Neural cell (in vitro differentiated cells): ENCODE results near the gene FREM2. TPM values are rescaled to one million over a fixed set of nuclear protein-coding genes. Genes with fewer than 3 reads are reported as not detected.

Experiments
- H2AFZ ChIP-seq: fragments of 200-600, 300-800 bp; sonication (generic), shearing (Covaris generic); 2 replicates; pipeline ENCODE4 v1.6.0; 2014; ENCODE audit warnings: low read depth, mild to moderate bottlenecking, antibody characterized with exemption, low read length, moderate library complexity
- H3F3A ChIP-seq: fragments of 200-600 bp; shearing (Covaris generic); 2 replicates; pipeline ENCODE4 v1.6.1; 2016; ENCODE audit warnings: mild to moderate bottlenecking, moderate library complexity, mixed read lengths, antibody characterized with exemption, low read length; ENCODE audit not compliant: insufficient read depth, poor library complexity, severe bottlenecking
- H3K27ac ChIP-seq: fragments of 200-600, 300-800 bp; sonication (generic), shearing (Covaris generic); 2 replicates; pipeline ENCODE4 v1.5.1; 2014; ENCODE audit warnings: mild to moderate bottlenecking, low read length, moderate library complexity
- H3K27me3 ChIP-seq: fragments of 300-800, 200-600 bp; sonication (generic), shearing (Covaris generic); 2 replicates; pipeline ENCODE4 v1.6.0; 2014; ENCODE audit warnings: mild to moderate bottlenecking, low read depth, low read length, moderate library complexity; ENCODE audit not compliant: insufficient read depth
- H3K36me3 ChIP-seq: fragments of 300-800, 200-600 bp; sonication (generic), shearing (Covaris generic); 2 replicates; pipeline ENCODE4 v1.5.1; 2014; ENCODE audit warnings: mild to moderate bottlenecking, antibody characterized with exemption, low read length, moderate library complexity; ENCODE audit not compliant: insufficient read depth
- H3K4me2 ChIP-seq: fragments of 300-800, 200-600 bp; sonication (generic), shearing (Covaris generic); 2 replicates; pipeline ENCODE4 v1.6.0; 2014; ENCODE audit warnings: mild to moderate bottlenecking, low read length
- H3K4me3 ChIP-seq: fragments of 300-800, 200-600 bp; sonication (generic), shearing (Covaris generic); 2 replicates; pipeline ENCODE4 v1.5.1; 2014; ENCODE audit warnings: mild to moderate bottlenecking, low read length, moderate library complexity
- H3K79me2 ChIP-seq: fragments of 200-600 bp; shearing (Covaris generic); replicated peaks from 2 replicates; pipeline ENCODE4 v1.6.0; 2014; ENCODE audit warnings: mild to moderate bottlenecking, low read length, moderate library complexity; ENCODE audit not compliant: insufficient read depth
- H3K9ac ChIP-seq: fragments of 300-800, 200-600 bp; sonication (generic), shearing (Covaris generic); 2 replicates; pipeline ENCODE4 v1.6.1; 2016; ENCODE audit warnings: mild to moderate bottlenecking, low read length, mixed read lengths
- H3K9me2 ChIP-seq: fragments of 200-600 bp; shearing (Covaris generic); 2 replicates; pipeline ENCODE4 v1.6.1; 2016; ENCODE audit warnings: mild to moderate bottlenecking, low read length, mixed read lengths; ENCODE audit not compliant: insufficient read depth
- H3K9me3 ChIP-seq: fragments of 200-600, 300-800 bp; sonication (generic), shearing (Covaris generic); 2 replicates; pipeline ENCODE4 v1.6.1; 2016; ENCODE audit warnings: mild to moderate bottlenecking, mixed run types, low read length, moderate library complexity, mixed read lengths
- H4K20me1 ChIP-seq: fragments of 200-600 bp; shearing (Covaris generic); 2 replicates; pipeline ENCODE4 v1.6.1; 2016; ENCODE audit warnings: mild to moderate bottlenecking, mixed run types; ENCODE audit not compliant: insufficient read depth
- EP300 ChIP-seq: fragments of 450-650 bp; conservative IDR thresholded peaks from 2 replicates; pipeline ENCODE4 v1.6.1; 2014; ENCODE audit warnings: antibody characterized with exemption, mild to moderate bottlenecking, moderate library complexity; ENCODE audit not compliant: poor library complexity, severe bottlenecking
- EZH2 ChIP-seq: fragments of 200-600, 300-800 bp; shearing (Covaris generic), sonication (generic); IDR thresholded peaks from 2 replicates; pipeline ENCODE4 v1.6.1; 2014; ENCODE audit warnings: antibody characterized with exemption, low read length, borderline replicate concordance, mild to moderate bottlenecking; ENCODE audit not compliant: insufficient read depth, poor library complexity, severe bottlenecking
- MXI1 ChIP-seq: fragments of 450-650 bp; conservative IDR thresholded peaks from 2 replicates; pipeline ENCODE4 v1.6.1; 2014; ENCODE audit warnings: antibody characterized with exemption, mild to moderate bottlenecking; ENCODE audit not compliant: poor library complexity, severe bottlenecking
- POLR2AphosphoS5 ChIP-seq: IDR thresholded peaks from 2 replicates; pipeline ENCODE4 v1.6.1; 2012
- RAD21 ChIP-seq: fragments of 450-650 bp; conservative IDR thresholded peaks from 2 replicates; pipeline ENCODE4 v1.6.1; 2014; ENCODE audit warnings: antibody characterized with exemption, mild to moderate bottlenecking, moderate library complexity
- REST ChIP-seq: IDR thresholded peaks from 2 replicates; pipeline ENCODE4 v1.6.1; 2012; ENCODE audit warnings: borderline replicate concordance
- SMC3 ChIP-seq: fragments of 450-650 bp; conservative IDR thresholded peaks from 2 replicates; pipeline ENCODE4 v1.6.1; 2014; ENCODE audit warnings: antibody characterized with exemption, mild to moderate bottlenecking, moderate library complexity; ENCODE audit not compliant: poor library complexity
- TAF1 ChIP-seq: IDR thresholded peaks from 2 replicates; pipeline ENCODE4 v1.6.1; 2012; ENCODE audit warnings: low read depth
- polyA plus RNA-seq: library from polyadenylated mRNA; depleted of rRNA; stranded (reverse); fragments of >200 nt; gene quantifications from 2 replicates; pipeline ENCODE4 v1.2.3, GENCODE V29; 2014
- TF ChIP-seq, protein P1 (sequence below): fragments of 450-650 bp; IDR thresholded peaks from 2 replicates; pipeline ENCODE4 v1.5.1; 2014; ENCODE audit warnings: antibody characterized with exemption, mild to moderate bottlenecking, moderate library complexity; ENCODE audit not compliant: poor library complexity, severe bottlenecking

The FREM2 gene
- polyA plus RNA-seq, 1 donor from 2014 or later = 0.19 TPM

GRCh38 chr13:38669234-38669964 is 17.5 kb upstream of the FREM2 start:
- H3K79me2 ChIP-seq = no peaks in the 10 kb centered on the region
- H3F3A ChIP-seq = no peaks in the 10 kb centered on the region
- no peak overlapping the region for H2AFZ ChIP-seq
- H3K27me3 ChIP-seq = no peaks in the 10 kb centered on the region
- no peaks in the 10 kb centered on the region for H3K9me2 ChIP-seq
- no peaks in the 10 kb centered on the region for H4K20me1 ChIP-seq
- H3K9me3 ChIP-seq = no peaks in the 10 kb centered on the region
- H3K4me3 ChIP-seq = no peak overlapping the region
- H3K36me3 ChIP-seq = no peaks in the 10 kb centered on the region
- H3K4me2 ChIP-seq = no peak overlapping the region
- H3K9ac ChIP-seq = no peak overlapping the region
- TF ChIP-seq TAF1 = no peak
- peak; percentile 79 for TF ChIP-seq EP300
- TF ChIP-seq SMC3 = no peak
- TF ChIP-seq POLR2AphosphoS5 = peak; percentile 54
- TF ChIP-seq RAD21 = no peak
- TF ChIP-seq MXI1 = no peak
- no peak for TF ChIP-seq REST
- no peak for TF ChIP-seq EZH2
- TF ChIP-seq, protein P1, sequence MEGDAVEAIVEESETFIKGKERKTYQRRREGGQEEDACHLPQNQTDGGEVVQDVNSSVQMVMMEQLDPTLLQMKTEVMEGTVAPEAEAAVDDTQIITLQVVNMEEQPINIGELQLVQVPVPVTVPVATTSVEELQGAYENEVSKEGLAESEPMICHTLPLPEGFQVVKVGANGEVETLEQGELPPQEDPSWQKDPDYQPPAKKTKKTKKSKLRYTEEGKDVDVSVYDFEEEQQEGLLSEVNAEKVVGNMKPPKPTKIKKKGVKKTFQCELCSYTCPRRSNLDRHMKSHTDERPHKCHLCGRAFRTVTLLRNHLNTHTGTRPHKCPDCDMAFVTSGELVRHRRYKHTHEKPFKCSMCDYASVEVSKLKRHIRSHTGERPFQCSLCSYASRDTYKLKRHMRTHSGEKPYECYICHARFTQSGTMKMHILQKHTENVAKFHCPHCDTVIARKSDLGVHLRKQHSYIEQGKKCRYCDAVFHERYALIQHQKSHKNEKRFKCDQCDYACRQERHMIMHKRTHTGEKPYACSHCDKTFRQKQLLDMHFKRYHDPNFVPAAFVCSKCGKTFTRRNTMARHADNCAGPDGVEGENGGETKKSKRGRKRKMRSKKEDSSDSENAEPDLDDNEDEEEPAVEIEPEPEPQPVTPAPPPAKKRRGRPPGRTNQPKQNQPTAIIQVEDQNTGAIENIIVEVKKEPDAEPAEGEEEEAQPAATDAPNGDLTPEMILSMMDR = no peak
- no peak overlapping the region for H3K27ac ChIP-seq

- no peak overlapping the region for H3K9ac ChIP-seq
- no peaks in the 10 kb centered on the region for H3K9me3 ChIP-seq
- no peak overlapping the region for H2AFZ ChIP-seq
- H3K27me3 ChIP-seq = no peaks in the 10 kb centered on the region
- H3K36me3 ChIP-seq = no peaks in the 10 kb centered on the region
- H3K79me2 ChIP-seq = no peaks in the 10 kb centered on the region
- H3K4me3 ChIP-seq = no peak overlapping the region
- H3K4me2 ChIP-seq = no peak overlapping the region
- no peak for TF ChIP-seq RAD21
- TF ChIP-seq SMC3 = no peak
- TF ChIP-seq EZH2 = no peak
- no peak for TF ChIP-seq REST
- no peak for TF ChIP-seq TAF1
- TF ChIP-seq POLR2AphosphoS5 = no peak
- TF ChIP-seq EP300 = no peak
- TF ChIP-seq, protein P1 = no peak
- TF ChIP-seq MXI1 = no peak
- H3F3A ChIP-seq = no peaks in the 10 kb centered on the region
- H4K20me1 ChIP-seq = no peaks in the 10 kb centered on the region
- H3K27ac ChIP-seq = no peak overlapping the region
- no peaks in the 10 kb centered on the region for H3K9me2 ChIP-seq
Measured at GRCh38 chr13:38670627-38671026, 16.2 kb upstream of the FREM2 start.
